ENCODE results near the gene KCNQ4. TPM values are rescaled to one million over a fixed set of nuclear protein-coding genes. Genes with fewer than 3 reads are reported as not detected.

Gene KCNQ4
- total and polyA plus RNA-seq, 2 of the 13 experiments (the other 11 are each of a cell fraction or from before 2014, with no cell fraction given) = 0.02 to 0.09 TPM

DNA sequence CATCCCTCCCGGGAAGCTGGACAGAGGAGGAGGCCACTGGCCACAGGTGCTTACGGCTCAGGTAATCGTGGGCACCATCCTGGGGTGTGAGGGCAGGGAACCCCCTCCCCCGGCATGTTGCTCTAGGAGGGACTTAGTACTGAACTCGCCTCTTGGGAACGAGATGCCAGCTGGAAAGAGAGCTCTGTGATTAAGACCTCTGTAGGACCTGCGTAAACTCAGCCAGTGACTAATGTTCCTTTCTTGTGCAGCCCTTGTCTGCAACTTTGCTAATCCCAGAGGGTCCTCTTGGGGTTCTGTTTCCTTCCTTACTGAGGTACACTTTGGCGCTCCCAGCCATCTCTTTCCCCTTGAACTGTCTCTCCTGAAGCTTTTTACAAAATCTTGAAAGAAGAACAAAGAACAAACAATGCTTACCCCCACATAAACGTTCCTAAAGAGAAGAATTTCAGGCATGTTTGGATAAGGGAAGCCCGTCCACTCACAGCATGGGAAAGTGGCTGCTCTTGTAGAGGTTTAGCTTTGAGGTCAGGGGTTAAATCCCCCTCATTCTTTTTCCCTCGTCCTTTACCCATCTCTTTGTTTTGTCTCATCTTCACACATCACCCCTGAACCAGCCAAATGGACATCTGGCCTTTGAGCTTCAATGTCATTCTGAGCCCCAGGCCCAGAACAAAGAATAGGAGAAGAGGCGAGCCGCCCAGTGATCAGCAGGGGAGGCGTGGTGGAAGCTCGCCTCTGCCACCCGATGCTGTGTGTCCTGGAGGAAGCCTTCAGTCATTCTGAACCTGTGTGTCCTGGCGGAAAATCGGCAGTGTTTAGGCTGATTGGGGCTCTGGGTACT is 41.2 kb downstream of the KCNQ4 start (continued):
- TF ChIP-seq, protein P1, sequence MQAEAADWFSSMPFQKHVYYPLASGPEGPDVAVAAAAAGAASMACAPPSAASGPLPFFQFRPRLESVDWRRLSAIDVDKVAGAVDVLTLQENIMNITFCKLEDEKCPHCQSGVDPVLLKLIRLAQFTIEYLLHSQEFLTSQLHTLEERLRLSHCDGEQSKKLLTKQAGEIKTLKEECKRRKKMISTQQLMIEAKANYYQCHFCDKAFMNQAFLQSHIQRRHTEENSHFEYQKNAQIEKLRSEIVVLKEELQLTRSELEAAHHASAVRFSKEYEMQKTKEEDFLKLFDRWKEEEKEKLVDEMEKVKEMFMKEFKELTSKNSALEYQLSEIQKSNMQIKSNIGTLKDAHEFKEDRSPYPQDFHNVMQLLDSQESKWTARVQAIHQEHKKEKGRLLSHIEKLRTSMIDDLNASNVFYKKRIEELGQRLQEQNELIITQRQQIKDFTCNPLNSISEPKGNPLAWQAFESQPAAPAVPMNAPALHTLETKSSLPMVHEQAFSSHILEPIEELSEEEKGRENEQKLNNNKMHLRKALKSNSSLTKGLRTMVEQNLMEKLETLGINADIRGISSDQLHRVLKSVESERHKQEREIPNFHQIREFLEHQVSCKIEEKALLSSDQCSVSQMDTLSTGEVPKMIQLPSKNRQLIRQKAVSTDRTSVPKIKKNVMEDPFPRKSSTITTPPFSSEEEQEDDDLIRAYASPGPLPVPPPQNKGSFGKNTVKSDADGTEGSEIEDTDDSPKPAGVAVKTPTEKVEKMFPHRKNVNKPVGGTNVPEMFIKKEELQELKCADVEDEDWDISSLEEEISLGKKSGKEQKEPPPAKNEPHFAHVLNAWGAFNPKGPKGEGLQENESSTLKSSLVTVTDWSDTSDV (CRISPR knock-in tag; IDR thresholded peaks at IDR 0.05) = no peak
- TF ChIP-seq MEIS1 (CRISPR knock-in tag; IDR thresholded peaks at IDR 0.05; ENCODE audit: borderline replicate concordance) (no peak), TEAD3 (CRISPR knock-in tag; optimal IDR thresholded peaks at IDR 0.05; ENCODE audit: borderline replicate concordance) (peak; percentile 84), TBP (CRISPR knock-in tag; IDR thresholded peaks at IDR 0.05) (no peak), SPEN (CRISPR knock-in tag; IDR thresholded peaks at IDR 0.05; ENCODE audit: low read depth) (no peak), ATM (IDR thresholded peaks at IDR 0.05; ENCODE audit: borderline replicate concordance) (no peak), RFXAP (CRISPR knock-in tag; IDR thresholded peaks at IDR 0.05; ENCODE audit: borderline replicate concordance) (no peak), POGZ (CRISPR knock-in tag; IDR thresholded peaks at IDR 0.05) (no peak), ZNF263 (CRISPR knock-in tag; IDR thresholded peaks at IDR 0.05) (no peak), ZMYM4 (CRISPR knock-in tag; IDR thresholded peaks at IDR 0.05) (peak; percentile 23; the same call in 1 of the 2 replicates), FOSL2 (CRISPR knock-in tag; IDR thresholded peaks at IDR 0.05) (no peak), JDP2 (CRISPR knock-in tag; IDR thresholded peaks at IDR 0.05; ENCODE audit: borderline replicate concordance) (no peak)
- TF ChIP-seq, protein P2, sequence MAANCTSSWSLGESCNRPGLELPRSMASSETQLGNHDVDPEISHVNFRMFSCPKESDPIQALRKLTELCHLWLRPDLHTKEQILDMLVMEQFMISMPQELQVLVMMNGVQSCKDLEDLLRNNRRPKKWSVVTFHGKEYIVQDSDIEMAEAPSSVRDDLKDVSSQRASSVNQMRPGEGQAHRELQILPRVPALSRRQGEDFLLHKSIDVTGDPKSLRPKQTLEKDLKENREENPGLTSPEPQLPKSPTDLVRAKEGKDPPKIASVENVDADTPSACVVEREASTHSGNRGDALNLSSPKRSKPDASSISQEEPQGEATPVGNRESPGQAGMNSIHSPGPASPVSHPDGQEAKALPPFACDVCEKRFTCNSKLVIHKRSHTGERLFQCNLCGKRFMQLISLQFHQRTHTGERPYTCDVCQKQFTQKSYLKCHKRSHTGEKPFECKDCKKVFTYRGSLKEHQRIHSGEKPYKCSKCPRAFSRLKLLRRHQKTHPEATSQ (CRISPR knock-in tag; IDR thresholded peaks at IDR 0.05; ENCODE audit: borderline replicate concordance) = no peak
- TF ChIP-seq, protein P3, sequence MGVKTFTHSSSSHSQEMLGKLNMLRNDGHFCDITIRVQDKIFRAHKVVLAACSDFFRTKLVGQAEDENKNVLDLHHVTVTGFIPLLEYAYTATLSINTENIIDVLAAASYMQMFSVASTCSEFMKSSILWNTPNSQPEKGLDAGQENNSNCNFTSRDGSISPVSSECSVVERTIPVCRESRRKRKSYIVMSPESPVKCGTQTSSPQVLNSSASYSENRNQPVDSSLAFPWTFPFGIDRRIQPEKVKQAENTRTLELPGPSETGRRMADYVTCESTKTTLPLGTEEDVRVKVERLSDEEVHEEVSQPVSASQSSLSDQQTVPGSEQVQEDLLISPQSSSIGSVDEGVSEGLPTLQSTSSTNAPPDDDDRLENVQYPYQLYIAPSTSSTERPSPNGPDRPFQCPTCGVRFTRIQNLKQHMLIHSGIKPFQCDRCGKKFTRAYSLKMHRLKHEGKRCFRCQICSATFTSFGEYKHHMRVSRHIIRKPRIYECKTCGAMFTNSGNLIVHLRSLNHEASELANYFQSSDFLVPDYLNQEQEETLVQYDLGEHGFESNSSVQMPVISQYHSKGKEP (CRISPR knock-in tag; IDR thresholded peaks at IDR 0.05) = no peak
- TF ChIP-seq, protein P4, sequence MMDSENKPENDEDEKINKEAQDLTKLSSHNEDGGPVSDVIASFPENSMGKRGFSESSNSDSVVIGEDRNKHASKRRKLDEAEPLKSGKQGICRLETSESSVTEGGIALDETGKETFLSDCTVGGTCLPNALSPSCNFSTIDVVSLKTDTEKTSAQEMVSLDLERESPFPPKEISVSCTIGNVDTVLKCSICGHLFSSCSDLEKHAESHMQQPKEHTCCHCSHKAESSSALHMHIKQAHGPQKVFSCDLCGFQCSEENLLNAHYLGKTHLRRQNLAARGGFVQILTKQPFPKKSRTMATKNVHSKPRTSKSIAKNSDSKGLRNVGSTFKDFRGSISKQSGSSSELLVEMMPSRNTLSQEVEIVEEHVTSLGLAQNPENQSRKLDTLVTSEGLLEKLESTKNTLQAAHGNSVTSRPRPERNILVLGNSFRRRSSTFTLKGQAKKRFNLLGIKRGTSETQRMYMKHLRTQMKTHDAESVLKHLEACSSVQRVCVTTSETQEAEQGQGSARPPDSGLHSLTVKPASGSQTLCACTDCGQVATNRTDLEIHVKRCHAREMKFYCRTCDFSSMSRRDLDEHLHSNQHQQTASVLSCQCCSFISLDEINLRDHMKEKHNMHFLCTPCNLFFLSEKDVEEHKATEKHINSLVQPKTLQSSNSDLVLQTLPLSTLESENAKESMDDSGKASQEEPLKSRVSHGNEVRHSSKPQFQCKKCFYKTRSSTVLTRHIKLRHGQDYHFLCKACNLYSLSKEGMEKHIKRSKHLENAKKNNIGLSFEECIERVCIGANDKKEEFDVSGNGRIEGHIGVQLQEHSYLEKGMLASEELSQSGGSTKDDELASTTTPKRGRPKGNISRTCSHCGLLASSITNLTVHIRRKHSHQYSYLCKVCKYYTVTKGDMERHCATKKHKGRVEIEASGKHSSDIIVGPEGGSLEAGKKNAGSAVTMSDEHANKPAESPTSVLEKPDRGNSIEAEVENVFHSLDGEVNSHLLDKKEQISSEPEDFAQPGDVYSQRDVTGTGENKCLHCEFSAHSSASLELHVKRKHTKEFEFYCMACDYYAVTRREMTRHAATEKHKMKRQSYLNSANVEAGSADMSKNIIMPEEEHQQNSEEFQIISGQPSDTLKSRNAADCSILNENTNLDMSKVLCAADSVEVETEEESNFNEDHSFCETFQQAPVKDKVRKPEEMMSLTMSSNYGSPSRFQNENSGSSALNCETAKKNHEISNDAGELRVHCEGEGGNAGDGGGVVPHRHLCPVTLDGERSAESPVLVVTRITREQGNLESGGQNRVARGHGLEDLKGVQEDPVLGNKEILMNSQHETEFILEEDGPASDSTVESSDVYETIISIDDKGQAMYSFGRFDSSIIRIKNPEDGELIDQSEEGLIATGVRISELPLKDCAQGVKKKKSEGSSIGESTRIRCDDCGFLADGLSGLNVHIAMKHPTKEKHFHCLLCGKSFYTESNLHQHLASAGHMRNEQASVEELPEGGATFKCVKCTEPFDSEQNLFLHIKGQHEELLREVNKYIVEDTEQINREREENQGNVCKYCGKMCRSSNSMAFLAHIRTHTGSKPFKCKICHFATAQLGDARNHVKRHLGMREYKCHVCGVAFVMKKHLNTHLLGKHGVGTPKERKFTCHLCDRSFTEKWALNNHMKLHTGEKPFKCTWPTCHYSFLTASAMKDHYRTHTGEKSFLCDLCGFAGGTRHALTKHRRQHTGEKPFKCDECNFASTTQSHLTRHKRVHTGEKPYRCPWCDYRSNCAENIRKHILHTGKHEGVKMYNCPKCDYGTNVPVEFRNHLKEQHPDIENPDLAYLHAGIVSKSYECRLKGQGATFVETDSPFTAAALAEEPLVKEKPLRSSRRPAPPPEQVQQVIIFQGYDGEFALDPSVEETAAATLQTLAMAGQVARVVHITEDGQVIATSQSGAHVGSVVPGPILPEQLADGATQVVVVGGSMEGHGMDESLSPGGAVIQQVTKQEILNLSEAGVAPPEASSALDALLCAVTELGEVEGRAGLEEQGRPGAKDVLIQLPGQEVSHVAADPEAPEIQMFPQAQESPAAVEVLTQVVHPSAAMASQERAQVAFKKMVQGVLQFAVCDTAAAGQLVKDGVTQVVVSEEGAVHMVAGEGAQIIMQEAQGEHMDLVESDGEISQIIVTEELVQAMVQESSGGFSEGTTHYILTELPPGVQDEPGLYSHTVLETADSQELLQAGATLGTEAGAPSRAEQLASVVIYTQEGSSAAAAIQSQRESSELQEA (CRISPR knock-in tag; IDR thresholded peaks at IDR 0.05; ENCODE audit: not compliant biosample characterization) = no peak

Measured in HepG2 (cell line).